Measurements from ENCODE around the gene LCLAT1.
"Not testable (repeated sequence)": the region's sequence is repeated elsewhere in the genome, so short reads cannot be mapped to it uniquely, and the experiment has no call there.

LCLAT1 gene

DNA sequence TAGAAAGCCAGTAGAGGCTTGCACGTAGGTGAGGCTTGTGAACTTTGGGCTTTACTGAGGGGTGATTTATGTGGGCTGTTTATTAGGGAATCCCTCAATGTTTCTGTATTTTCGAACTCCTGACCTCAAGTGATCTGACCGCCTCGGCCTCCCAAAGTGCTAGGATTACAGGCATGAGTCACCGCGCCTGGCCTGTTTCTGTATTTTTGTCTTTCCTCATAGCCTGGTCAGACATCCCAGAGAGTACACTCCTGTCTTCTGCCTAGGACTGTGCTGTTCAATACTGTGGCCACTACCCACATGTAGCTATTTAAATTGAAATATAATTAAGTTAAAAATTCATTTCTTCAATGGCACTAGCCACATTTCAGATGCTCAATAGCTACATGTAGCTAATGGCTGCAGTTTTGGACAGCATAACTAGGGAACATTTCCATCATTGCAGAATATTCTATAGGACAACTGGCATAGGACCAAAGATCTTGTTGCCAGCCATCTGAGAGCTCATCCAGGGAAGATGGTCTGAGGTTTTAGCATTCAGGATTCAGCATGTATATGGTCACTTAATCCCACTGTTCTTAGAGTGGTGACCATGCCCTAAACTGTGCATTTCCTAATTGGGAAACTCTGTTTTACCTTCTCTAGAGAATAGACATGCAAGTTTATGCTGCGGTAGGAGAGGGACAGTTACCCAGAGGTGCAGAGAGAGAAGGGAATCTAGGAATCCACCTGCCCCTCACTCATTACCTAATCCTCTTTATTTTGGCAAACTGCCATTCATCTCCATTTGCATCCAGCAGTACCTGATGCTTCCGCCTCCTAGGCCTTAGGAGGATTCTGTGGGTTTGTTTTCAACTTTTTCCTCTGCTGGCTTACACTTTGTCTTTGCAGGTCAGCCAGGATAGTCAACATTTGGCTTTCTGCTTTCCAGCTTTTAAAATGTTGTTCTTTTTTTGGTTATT lies 64.4 kb downstream of the LCLAT1 start:
- no peaks in the 10 kb centered on the region for H3K9me3 ChIP-seq (ENCODE audit: insufficient read depth, low read length, severe bottlenecking)
- H2AFZ ChIP-seq (ENCODE audit: low read depth, low read length): no peak overlapping the region
- H4K20me1 ChIP-seq (ENCODE audit: insufficient read depth, low read length): peaks cover 9% of the 10 kb centered on the region; the same call in 1 of the 2 replicates
- TF ChIP-seq, protein P1, sequence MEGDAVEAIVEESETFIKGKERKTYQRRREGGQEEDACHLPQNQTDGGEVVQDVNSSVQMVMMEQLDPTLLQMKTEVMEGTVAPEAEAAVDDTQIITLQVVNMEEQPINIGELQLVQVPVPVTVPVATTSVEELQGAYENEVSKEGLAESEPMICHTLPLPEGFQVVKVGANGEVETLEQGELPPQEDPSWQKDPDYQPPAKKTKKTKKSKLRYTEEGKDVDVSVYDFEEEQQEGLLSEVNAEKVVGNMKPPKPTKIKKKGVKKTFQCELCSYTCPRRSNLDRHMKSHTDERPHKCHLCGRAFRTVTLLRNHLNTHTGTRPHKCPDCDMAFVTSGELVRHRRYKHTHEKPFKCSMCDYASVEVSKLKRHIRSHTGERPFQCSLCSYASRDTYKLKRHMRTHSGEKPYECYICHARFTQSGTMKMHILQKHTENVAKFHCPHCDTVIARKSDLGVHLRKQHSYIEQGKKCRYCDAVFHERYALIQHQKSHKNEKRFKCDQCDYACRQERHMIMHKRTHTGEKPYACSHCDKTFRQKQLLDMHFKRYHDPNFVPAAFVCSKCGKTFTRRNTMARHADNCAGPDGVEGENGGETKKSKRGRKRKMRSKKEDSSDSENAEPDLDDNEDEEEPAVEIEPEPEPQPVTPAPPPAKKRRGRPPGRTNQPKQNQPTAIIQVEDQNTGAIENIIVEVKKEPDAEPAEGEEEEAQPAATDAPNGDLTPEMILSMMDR (IDR thresholded peaks at IDR 0.05; ENCODE audit: borderline replicate concordance, extremely low read depth, low read length, poor library complexity, severe bottlenecking): no peak
- TF ChIP-seq EZH2 (IDR thresholded peaks at IDR 0.05; ENCODE audit: borderline replicate concordance, low read depth, low read length, severe bottlenecking): no peak
- no peaks in the 10 kb centered on the region for H3K27me3 ChIP-seq (ENCODE audit: insufficient read depth, low read length, poor library complexity)
- no peaks in the 10 kb centered on the region for H3K36me3 ChIP-seq (ENCODE audit: insufficient read depth, low read length)
- H3K9ac ChIP-seq (ENCODE audit: low read depth, low read length): no peak overlapping the region
- H3K4me3 ChIP-seq (ENCODE audit: low read depth in 1 of 2, low read length in 2 of 2): no peak overlapping the region
- H3K79me2 ChIP-seq (ENCODE audit: insufficient read depth, low read length): peaks cover 27% of the 10 kb centered on the region
- H3K4me1 ChIP-seq (ENCODE audit: insufficient read depth, low read length): no peaks in the 10 kb centered on the region
- no peak for ATAC-seq (ENCODE audit: insufficient read depth, low read depth)
- no peak overlapping the region for H3K27ac ChIP-seq (ENCODE audit: low read length)
- no peak for DNase-seq
- H3K4me2 ChIP-seq (ENCODE audit: insufficient read depth, low read length): no peak overlapping the region

DNA sequence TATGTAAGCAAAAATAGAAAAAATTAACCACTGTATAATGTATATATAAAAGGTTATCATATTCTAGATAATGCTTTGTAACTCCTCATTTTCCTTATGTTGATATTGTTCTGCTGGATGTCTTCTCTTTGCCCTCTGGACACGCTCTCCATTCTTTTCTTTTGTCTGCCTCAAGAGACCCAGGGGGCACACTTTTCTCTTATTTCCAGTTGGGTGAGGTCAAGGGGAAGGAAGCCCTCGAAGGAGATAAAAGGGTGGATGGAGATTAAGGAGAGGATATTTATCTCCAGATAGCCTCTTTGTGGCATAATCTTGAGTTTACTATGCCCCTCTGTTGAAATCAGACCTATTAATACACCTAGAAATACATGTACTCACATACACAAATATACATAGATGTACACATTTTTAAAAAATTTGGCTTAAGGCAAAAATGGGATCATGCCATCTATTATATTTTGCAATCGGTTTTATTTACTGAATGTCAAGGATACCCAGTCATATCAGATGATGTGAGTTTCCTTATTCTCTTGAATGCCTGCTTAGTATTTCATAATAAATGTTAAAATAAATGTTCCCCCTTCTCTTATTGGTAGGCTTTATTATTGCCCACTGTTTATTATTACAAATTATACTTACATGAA lies 65.3 kb downstream of the LCLAT1 start:
- no peak overlapping the region for H3K9ac ChIP-seq (ENCODE audit: low read depth, low read length)
- H3K9me3 ChIP-seq (ENCODE audit: insufficient read depth, low read length, severe bottlenecking): no peaks in the 10 kb centered on the region
- H4K20me1 ChIP-seq (ENCODE audit: insufficient read depth, low read length): peaks cover 9% of the 10 kb centered on the region; the same call in 1 of the 2 replicates
- H3K4me2 ChIP-seq (ENCODE audit: insufficient read depth, low read length): no peak overlapping the region
- ATAC-seq (ENCODE audit: insufficient read depth, low read depth) (no peak), DNase-seq (no peak)
- TF ChIP-seq EZH2 (IDR thresholded peaks at IDR 0.05; ENCODE audit: borderline replicate concordance, low read depth, low read length, severe bottlenecking): no peak
- TF ChIP-seq, protein P1 (IDR thresholded peaks at IDR 0.05; ENCODE audit: borderline replicate concordance, extremely low read depth, low read length, poor library complexity, severe bottlenecking): no peak
- no peaks in the 10 kb centered on the region for H3K36me3 ChIP-seq (ENCODE audit: insufficient read depth, low read length)
- H3K79me2 ChIP-seq (ENCODE audit: insufficient read depth, low read length): peaks cover 26% of the 10 kb centered on the region
- no peak overlapping the region for H3K27ac ChIP-seq (ENCODE audit: low read length)
- H2AFZ ChIP-seq (ENCODE audit: low read depth, low read length): no peak overlapping the region
- no peaks in the 10 kb centered on the region for H3K4me1 ChIP-seq (ENCODE audit: insufficient read depth, low read length)
- H3K27me3 ChIP-seq (ENCODE audit: insufficient read depth, low read length, poor library complexity): no peaks in the 10 kb centered on the region
- H3K4me3 ChIP-seq (ENCODE audit: low read depth in 1 of 2, low read length in 2 of 2): no peak overlapping the region

DNA sequence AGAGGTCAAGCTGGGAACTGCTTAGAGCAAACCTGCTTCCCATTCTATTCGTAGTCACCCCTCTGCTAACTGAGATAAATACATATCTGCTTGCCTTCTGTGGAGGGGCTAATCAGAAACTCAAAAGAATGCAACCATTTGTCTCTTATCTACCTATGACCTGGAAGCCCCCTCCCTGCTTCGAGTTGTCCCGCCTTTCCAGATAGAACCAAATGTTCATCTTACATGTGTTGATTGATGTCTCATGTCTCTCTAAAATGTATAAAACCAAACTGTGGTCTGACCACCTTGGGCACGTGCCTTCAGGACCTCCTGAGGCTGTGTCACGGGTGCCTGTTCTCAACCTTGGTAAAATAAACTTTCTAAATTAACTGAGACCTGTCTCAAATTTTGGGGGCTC lies 66.6 kb downstream of the LCLAT1 start:
- not testable (repeated sequence) for H4K20me1 ChIP-seq (ENCODE audit: insufficient read depth, low read length); H3K4me2 ChIP-seq (ENCODE audit: insufficient read depth, low read length); DNase-seq; H3K4me3 ChIP-seq (ENCODE audit: low read depth in 1 of 2, low read length in 2 of 2); H3K27me3 ChIP-seq (ENCODE audit: insufficient read depth, low read length, poor library complexity); ATAC-seq (ENCODE audit: insufficient read depth, low read depth); H3K4me1 ChIP-seq (ENCODE audit: insufficient read depth, low read length); H3K9ac ChIP-seq (ENCODE audit: low read depth, low read length); H2AFZ ChIP-seq (ENCODE audit: low read depth, low read length); H3K27ac ChIP-seq (ENCODE audit: low read length); H3K36me3 ChIP-seq (ENCODE audit: insufficient read depth, low read length); H3K9me3 ChIP-seq (ENCODE audit: insufficient read depth, low read length, severe bottlenecking)
- peaks cover 15% of the 10 kb centered on the region for H3K79me2 ChIP-seq (ENCODE audit: insufficient read depth, low read length)

Measured in DND-41 (cell line).